ENCODE data around the gene ZDHHC11B. TPM values are rescaled to one million over a fixed set of nuclear protein-coding genes. Genes with fewer than 3 reads are reported as not detected.
"Not testable (repeated sequence)": the region's sequence is repeated elsewhere in the genome, so short reads cannot be mapped to it uniquely, and the experiment has no call there.

Gene ZDHHC11B
- total RNA-seq = 8.0 TPM
- long read RNA-seq, partial matches to known transcripts = 1 of 12 reads
- long read RNA-seq, other reads (novel, unspliced or antisense) = 11 of 12 reads

GRCh38 chr5:784428-785177, at the start of gene ZDHHC11B:
Gene ZDHHC11B (minus strand): TSS chr5:784729. CDS start chr5:766919, 17,810 bp downstream.
- H3K9me3 ChIP-seq; H3K27ac ChIP-seq; intact Hi-C loops (cut with DNase I); H3K36me3 ChIP-seq; H3K4me1 ChIP-seq; H3K27me3 ChIP-seq: not testable (repeated sequence)
- peak; percentile 93 for DNase-seq
- peak within 1 kb of the TSS; percentile 61 for H3K4me3 ChIP-seq
- ATAC-seq = peak; percentile 86

- intact Hi-C loops (cut with DNase I); ATAC-seq: not testable (repeated sequence)
Observed at GRCh38 chr5:834013-834412, 49.5 kb upstream of the ZDHHC11B start.

GRCh38 chr5:828194-828593, 43.7 kb upstream of the ZDHHC11B start:
- H3K27me3 ChIP-seq; H3K4me3 ChIP-seq; ATAC-seq; intact Hi-C loops (cut with DNase I); H3K27ac ChIP-seq; H3K36me3 ChIP-seq; H3K4me1 ChIP-seq; DNase-seq; H3K9me3 ChIP-seq: not testable (repeated sequence)

More at GRCh38 chr5:834013-834412, 49.5 kb upstream of the ZDHHC11B start:
- not testable (repeated sequence) for H3K36me3 ChIP-seq, DNase-seq, H3K27ac ChIP-seq, H3K4me1 ChIP-seq, H3K9me3 ChIP-seq, H3K4me3 ChIP-seq, H3K27me3 ChIP-seq

- intact Hi-C loops (cut with DNase I); DNase-seq; H3K4me3 ChIP-seq; H3K4me1 ChIP-seq; H3K9me3 ChIP-seq; H3K27me3 ChIP-seq; H3K36me3 ChIP-seq; H3K27ac ChIP-seq: not testable (repeated sequence)
- peak; percentile 48 for ATAC-seq
Observed at GRCh38 chr5:825544-825943, 41.0 kb upstream of the ZDHHC11B start.

- TF ChIP-seq CTCF (IDR thresholded peaks at IDR 0.05) = no peak
- DNase-seq = no peak
- no peak for ATAC-seq
Observed at GRCh38 chr5:821504-821903, 37.0 kb upstream of the ZDHHC11B start.

GRCh38 chr5:820245-820644, 35.7 kb upstream of the ZDHHC11B start:
- H3K4me1 ChIP-seq = no peaks in the 10 kb centered on the region
- ATAC-seq = no peak
- H3K9me3 ChIP-seq = no peaks in the 10 kb centered on the region
- H3K36me3 ChIP-seq = no peaks in the 10 kb centered on the region
- H3K27me3 ChIP-seq = no peaks in the 10 kb centered on the region
- no peak for TF ChIP-seq CTCF (IDR thresholded peaks at IDR 0.05)
- no peak overlapping the region for H3K4me3 ChIP-seq
- no peak for DNase-seq
- intact Hi-C loops (cut with DNase I) = no loop called here
- no peak overlapping the region for H3K27ac ChIP-seq

More at GRCh38 chr5:821504-821903, 37.0 kb upstream of the ZDHHC11B start:
- no peaks in the 10 kb centered on the region for H3K9me3 ChIP-seq
- no peak overlapping the region for H3K27ac ChIP-seq
- H3K27me3 ChIP-seq = no peaks in the 10 kb centered on the region
- H3K4me1 ChIP-seq = no peaks in the 10 kb centered on the region
- H3K36me3 ChIP-seq = no peaks in the 10 kb centered on the region
- intact Hi-C loops (cut with DNase I) = no loop called here
- H3K4me3 ChIP-seq = no peak overlapping the region

- Histone ChIP-seq H3K27me3 (no peaks in the 10 kb centered on the region), H3K36me3 (no peaks in the 10 kb centered on the region), H3K27ac (no peak overlapping the region), H3K4me3 (no peak overlapping the region), H3K9me3 (no peaks in the 10 kb centered on the region), H3K4me1 (no peaks in the 10 kb centered on the region)
- intact Hi-C loops (cut with DNase I) = no loop called here
- DNase-seq = no peak
- no peak for TF ChIP-seq CTCF (IDR thresholded peaks at IDR 0.05)
- peak; percentile 19 for ATAC-seq
Observed at GRCh38 chr5:819078-819477, 34.5 kb upstream of the ZDHHC11B start.

Data from upper lobe of right lung (tissue), 1 donor.